Measurements from ENCODE around the gene HS3ST3B1.

Gene HS3ST3B1

DNA sequence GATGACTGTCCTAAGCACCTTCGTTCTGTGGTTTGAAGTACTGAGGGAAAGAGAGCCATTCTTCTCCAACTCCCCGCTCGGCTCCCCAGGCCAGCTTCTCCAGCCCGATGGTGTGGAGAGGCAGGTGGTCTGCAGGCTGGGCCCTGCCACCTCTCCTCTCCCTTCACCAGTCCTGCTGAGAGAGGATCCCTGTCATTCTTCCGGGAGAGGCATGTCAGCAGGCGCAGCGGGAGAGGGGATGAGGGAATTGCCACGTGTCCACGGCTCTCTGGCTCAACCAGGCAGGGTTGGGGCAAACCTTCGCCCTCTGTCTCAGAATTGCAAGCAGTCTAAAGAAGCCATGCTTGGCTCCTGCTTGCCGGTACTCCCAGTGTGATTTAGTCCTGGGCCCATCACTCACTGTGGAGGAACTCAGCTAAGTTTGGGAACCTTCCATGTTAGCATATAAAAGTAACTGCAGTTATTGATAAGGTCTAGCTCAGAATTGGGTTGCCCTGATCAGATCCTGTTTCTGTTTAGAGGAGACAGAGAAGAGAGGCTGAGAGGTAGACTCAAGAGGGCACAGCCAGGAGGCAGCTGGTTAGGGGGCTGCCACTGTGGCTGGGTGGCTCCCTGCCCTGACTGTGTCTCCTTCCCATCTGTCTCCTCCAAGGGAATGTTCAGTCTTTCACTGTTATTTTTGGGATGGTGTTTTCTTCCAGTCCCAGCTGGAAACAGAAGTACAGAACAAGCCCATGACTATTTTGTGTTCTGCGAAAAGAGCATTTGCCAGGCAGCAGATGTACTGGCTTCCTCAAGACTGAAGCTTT, 17.4 kb downstream of the HS3ST3B1 start:
- Histone ChIP-seq H3K27me3 (no peaks in the 10 kb centered on the region), H3K27ac (no peak overlapping the region), H3K9me3 (no peaks in the 10 kb centered on the region), H3K36me3 (no peaks in the 10 kb centered on the region), H3K4me1 (ENCODE audit: control insufficient read depth in 1 of 2, insufficient read depth in 1 of 2, low read depth in 1 of 2, low read length in 1 of 2) (peaks cover 19 to 21% of the 10 kb centered on the region in 2 experiments), H3K4me3 (ENCODE audit: low read depth in 1 of 2, low read length in 1 of 2) (no peak overlapping the region)
- TF ChIP-seq CTCF (IDR thresholded peaks at IDR 0.05), result no peak

DNA sequence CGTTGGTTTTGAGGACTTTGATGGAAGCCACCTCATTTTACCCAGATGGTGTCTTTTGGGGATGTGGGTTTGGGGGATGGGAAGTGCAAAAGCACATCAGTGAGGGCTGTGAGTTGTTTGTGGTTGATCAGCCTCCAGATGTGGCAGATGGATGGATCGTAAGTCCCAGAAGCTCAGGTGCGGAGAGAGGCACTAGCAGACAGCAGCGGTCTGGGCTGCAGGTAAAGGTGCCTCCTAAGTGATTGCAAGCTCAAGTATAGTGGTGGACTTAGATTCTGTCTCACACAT, 18.0 kb downstream of the HS3ST3B1 start:
- Histone ChIP-seq H3K36me3 (no peaks in the 10 kb centered on the region), H3K4me3 (ENCODE audit: low read depth in 1 of 2, low read length in 1 of 2) (no peak overlapping the region), H3K4me1 (ENCODE audit: control insufficient read depth in 1 of 2, insufficient read depth in 1 of 2, low read depth in 1 of 2, low read length in 1 of 2) (peaks cover 19 to 21% of the 10 kb centered on the region in 2 experiments), H3K27ac (no peak overlapping the region), H3K27me3 (no peaks in the 10 kb centered on the region), H3K9me3 (no peaks in the 10 kb centered on the region)
- no peak for TF ChIP-seq CTCF (IDR thresholded peaks at IDR 0.05)

DNA sequence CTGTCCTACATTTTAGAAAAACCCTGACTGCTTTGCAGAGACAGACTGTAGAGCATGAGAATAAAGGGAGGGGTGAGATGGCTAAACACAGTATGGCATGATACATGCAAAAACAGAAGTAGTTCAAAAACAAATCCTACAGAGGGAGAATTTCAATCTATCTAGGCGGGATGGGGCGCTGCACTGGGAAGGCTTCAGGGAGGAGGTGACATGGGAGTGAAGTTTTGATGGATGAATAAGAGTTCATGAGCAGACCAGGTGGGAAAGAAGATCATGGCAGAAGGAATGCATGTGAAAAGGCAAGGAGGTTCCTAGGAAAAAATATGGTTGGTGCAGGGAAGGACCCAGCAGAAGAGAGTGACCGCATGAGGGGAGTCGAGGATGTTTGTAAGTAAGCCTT, 19.2 kb downstream of the HS3ST3B1 start:
- Histone ChIP-seq H3K4me1 (ENCODE audit: control insufficient read depth in 1 of 2, insufficient read depth in 1 of 2, low read depth in 1 of 2, low read length in 1 of 2) (peaks cover 19 to 21% of the 10 kb centered on the region in 2 experiments), H3K4me3 (ENCODE audit: low read depth in 1 of 2, low read length in 1 of 2) (no peak overlapping the region), H3K27ac (no peak overlapping the region), H3K27me3 (no peaks in the 10 kb centered on the region), H3K36me3 (no peaks in the 10 kb centered on the region), H3K9me3 (no peaks in the 10 kb centered on the region)
- no peak for TF ChIP-seq CTCF (IDR thresholded peaks at IDR 0.05)

DNA sequence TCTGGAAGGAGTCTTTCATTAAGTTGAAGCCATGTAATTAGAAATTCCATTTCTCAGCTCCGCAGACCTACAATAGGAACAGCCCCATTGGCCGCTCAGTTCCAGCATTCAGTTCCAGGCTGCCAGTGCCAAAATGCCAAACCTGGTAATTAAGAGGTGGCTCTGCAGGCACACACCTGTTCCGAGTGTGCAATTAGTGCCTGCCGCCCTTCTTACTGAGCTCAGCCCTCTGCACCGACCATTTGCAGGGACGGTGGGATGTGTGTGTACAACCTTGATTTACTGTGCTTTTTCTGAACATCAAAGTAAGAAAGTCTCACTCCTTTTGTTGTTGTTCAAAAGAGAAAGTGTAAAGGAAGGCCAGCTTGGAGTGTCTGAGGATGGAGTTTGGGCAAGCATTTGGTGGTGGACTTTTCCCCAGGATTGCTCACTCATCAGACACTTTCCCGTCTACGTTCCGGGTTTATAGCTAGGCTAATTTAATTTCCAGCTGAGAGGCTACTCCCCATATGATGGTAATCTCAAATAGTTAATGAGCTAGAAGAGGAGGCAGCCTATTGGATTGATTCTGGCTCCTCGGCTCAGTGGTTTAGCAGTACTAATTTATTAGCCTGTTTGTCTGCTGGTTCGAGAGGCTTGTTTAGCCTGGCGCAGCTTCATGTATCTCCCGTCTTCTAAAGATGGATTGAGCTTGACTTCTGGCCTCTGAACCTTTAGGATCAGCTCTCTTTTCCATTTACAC, 20.0 kb downstream of the HS3ST3B1 start:
- no peak for TF ChIP-seq CTCF (IDR thresholded peaks at IDR 0.05)
- no peak overlapping the region for H3K27ac ChIP-seq
- H3K4me3 ChIP-seq (ENCODE audit: low read depth in 1 of 2, low read length in 1 of 2), result no peak overlapping the region
- no peaks in the 10 kb centered on the region for H3K27me3 ChIP-seq
- H3K36me3 ChIP-seq, result no peaks in the 10 kb centered on the region
- no peaks in the 10 kb centered on the region for H3K9me3 ChIP-seq
- peaks cover 20 to 21% of the 10 kb centered on the region in 2 experiments for H3K4me1 ChIP-seq (ENCODE audit: control insufficient read depth in 1 of 2, insufficient read depth in 1 of 2, low read depth in 1 of 2, low read length in 1 of 2)

DNA sequence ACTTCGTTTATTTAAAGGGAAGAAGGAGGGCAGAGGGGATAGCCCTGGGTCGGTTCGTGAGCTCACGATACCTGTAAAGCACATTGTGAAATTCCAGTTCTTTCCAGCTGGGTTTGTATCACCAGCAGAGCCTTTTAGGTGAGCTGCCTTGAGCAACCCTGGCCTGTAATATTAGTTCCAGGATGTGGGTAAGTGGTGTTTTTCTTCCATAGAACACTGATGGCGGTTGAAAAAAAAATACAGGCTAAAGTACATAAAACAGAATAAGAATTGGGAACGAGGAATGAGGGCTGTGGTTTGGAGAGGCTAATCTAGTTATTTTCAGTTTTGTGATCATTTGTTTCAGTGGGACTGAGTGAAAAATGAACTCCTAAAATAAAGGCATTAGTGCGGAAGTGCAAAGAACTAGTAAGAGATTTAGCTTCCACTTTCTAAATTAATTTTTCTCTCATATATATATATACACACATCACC, 20.6 kb downstream of the HS3ST3B1 start:
- TF ChIP-seq CTCF (IDR thresholded peaks at IDR 0.05), result no peak
- Histone ChIP-seq H3K27me3 (no peaks in the 10 kb centered on the region), H3K4me3 (ENCODE audit: low read depth in 1 of 2, low read length in 1 of 2) (no peak overlapping the region), H3K27ac (no peak overlapping the region), H3K4me1 (ENCODE audit: control insufficient read depth in 1 of 2, insufficient read depth in 1 of 2, low read depth in 1 of 2, low read length in 1 of 2) (peaks cover 20% of the 10 kb centered on the region in 2 experiments), H3K36me3 (no peaks in the 10 kb centered on the region), H3K9me3 (no peaks in the 10 kb centered on the region)

Data from neutrophil (primary cell).